ENCODE results near the gene SND1.

The SND1 gene

DNA sequence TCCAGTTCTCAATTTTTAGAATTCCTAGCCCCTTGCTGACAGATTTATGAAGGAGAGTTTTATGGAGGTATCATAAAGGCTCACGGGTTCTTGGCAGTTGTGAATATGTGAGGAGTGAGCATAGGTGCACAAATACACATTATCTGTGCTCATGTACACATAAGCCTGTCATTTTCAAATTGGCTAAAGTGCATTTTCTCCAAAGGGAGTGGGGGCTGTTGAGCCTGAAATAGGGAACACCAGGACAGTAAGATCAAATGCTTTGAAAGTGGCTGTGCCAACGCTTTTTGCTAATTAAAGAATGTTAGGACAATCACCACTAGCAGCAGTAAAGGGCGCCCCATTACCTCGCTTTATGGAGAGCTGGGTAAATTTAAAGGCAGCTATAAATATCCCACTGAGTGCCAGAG is 387.6 kb downstream of the SND1 start:
- TF ChIP-seq TCF12 (IDR thresholded peaks at IDR 0.05; ENCODE audit: low read depth), result no peak
- TF ChIP-seq, protein P1, sequence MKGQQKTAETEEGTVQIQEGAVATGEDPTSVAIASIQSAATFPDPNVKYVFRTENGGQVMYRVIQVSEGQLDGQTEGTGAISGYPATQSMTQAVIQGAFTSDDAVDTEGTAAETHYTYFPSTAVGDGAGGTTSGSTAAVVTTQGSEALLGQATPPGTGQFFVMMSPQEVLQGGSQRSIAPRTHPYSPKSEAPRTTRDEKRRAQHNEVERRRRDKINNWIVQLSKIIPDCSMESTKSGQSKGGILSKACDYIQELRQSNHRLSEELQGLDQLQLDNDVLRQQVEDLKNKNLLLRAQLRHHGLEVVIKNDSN (IDR thresholded peaks at IDR 0.05), result no peak
- no peak for TF ChIP-seq EGR1 (IDR thresholded peaks at IDR 0.05)
- TF ChIP-seq TEAD4 (IDR thresholded peaks at IDR 0.05), result no peak
- no peak for TF ChIP-seq YY1 (IDR thresholded peaks at IDR 0.05; ENCODE audit: low read depth)
- no peak for TF ChIP-seq RAD21 (IDR thresholded peaks at IDR 0.05; ENCODE audit: low read depth)
- no peak for TF ChIP-seq ZBTB7A (IDR thresholded peaks at IDR 0.05; ENCODE audit: low read depth)
- TF ChIP-seq CREB1 (IDR thresholded peaks at IDR 0.05; ENCODE audit: low read depth), result no peak
- TF ChIP-seq TAF1 (IDR thresholded peaks at IDR 0.05; ENCODE audit: low read depth), result no peak
- TF ChIP-seq FOXM1 (IDR thresholded peaks at IDR 0.05; ENCODE audit: borderline replicate concordance, low read depth), result no peak
- TF ChIP-seq CEBPB (IDR thresholded peaks at IDR 0.05), result no peak
- no peak for TF ChIP-seq EP300 (IDR thresholded peaks at IDR 0.05; ENCODE audit: borderline replicate concordance)
- TF ChIP-seq, protein P2, sequence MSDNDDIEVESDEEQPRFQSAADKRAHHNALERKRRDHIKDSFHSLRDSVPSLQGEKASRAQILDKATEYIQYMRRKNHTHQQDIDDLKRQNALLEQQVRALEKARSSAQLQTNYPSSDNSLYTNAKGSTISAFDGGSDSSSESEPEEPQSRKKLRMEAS (IDR thresholded peaks at IDR 0.05), result no peak
- TF ChIP-seq, protein P3, sequence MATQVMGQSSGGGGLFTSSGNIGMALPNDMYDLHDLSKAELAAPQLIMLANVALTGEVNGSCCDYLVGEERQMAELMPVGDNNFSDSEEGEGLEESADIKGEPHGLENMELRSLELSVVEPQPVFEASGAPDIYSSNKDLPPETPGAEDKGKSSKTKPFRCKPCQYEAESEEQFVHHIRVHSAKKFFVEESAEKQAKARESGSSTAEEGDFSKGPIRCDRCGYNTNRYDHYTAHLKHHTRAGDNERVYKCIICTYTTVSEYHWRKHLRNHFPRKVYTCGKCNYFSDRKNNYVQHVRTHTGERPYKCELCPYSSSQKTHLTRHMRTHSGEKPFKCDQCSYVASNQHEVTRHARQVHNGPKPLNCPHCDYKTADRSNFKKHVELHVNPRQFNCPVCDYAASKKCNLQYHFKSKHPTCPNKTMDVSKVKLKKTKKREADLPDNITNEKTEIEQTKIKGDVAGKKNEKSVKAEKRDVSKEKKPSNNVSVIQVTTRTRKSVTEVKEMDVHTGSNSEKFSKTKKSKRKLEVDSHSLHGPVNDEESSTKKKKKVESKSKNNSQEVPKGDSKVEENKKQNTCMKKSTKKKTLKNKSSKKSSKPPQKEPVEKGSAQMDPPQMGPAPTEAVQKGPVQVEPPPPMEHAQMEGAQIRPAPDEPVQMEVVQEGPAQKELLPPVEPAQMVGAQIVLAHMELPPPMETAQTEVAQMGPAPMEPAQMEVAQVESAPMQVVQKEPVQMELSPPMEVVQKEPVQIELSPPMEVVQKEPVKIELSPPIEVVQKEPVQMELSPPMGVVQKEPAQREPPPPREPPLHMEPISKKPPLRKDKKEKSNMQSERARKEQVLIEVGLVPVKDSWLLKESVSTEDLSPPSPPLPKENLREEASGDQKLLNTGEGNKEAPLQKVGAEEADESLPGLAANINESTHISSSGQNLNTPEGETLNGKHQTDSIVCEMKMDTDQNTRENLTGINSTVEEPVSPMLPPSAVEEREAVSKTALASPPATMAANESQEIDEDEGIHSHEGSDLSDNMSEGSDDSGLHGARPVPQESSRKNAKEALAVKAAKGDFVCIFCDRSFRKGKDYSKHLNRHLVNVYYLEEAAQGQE (IDR thresholded peaks at IDR 0.05; ENCODE audit: low read depth), result no peak
- TF ChIP-seq NFIC (IDR thresholded peaks at IDR 0.05), result no peak

DNA sequence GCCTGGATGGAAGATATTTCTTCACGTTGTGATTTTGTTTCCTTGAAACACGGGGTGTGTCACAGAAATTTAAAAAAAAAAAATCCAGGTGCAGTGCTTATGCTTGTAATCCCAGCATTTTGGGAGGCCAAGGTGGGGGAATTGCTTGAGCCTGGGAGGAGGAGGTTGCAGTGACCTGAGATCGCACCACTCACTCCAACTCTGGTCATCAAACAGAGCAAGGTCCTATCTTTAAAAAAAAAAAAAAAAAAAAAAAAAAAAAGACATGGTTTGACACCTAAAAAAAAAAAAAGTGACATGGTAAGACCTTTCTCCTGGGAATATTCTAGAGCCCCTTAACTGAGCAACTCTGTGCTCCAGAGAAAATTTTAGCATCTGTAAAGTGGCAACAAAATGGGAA is 388.2 kb downstream of the SND1 start:
- no peak for TF ChIP-seq NFIC (IDR thresholded peaks at IDR 0.05)
- no peak for TF ChIP-seq EGR1 (IDR thresholded peaks at IDR 0.05)
- no peak for TF ChIP-seq FOXM1 (IDR thresholded peaks at IDR 0.05; ENCODE audit: borderline replicate concordance, low read depth)
- TF ChIP-seq, protein P3 (IDR thresholded peaks at IDR 0.05; ENCODE audit: low read depth), result no peak
- TF ChIP-seq EP300 (IDR thresholded peaks at IDR 0.05; ENCODE audit: borderline replicate concordance), result no peak
- TF ChIP-seq CREB1 (IDR thresholded peaks at IDR 0.05; ENCODE audit: low read depth), result no peak
- TF ChIP-seq, protein P2 (IDR thresholded peaks at IDR 0.05), result no peak
- no peak for TF ChIP-seq TAF1 (IDR thresholded peaks at IDR 0.05; ENCODE audit: low read depth)

GRCh38 chr7:128041203-128041602 is 389.2 kb downstream of the SND1 start:
- no peak for TF ChIP-seq CEBPB (IDR thresholded peaks at IDR 0.05)
- TF ChIP-seq, protein P1 (IDR thresholded peaks at IDR 0.05), result no peak
- no peak for TF ChIP-seq EP300 (IDR thresholded peaks at IDR 0.05; ENCODE audit: borderline replicate concordance)
- no peak for TF ChIP-seq CREB1 (IDR thresholded peaks at IDR 0.05; ENCODE audit: low read depth)
- TF ChIP-seq TAF1 (IDR thresholded peaks at IDR 0.05; ENCODE audit: low read depth), result no peak
- TF ChIP-seq NFIC (IDR thresholded peaks at IDR 0.05), result peak; percentile 52
- no peak for TF ChIP-seq EGR1 (IDR thresholded peaks at IDR 0.05)

DNA sequence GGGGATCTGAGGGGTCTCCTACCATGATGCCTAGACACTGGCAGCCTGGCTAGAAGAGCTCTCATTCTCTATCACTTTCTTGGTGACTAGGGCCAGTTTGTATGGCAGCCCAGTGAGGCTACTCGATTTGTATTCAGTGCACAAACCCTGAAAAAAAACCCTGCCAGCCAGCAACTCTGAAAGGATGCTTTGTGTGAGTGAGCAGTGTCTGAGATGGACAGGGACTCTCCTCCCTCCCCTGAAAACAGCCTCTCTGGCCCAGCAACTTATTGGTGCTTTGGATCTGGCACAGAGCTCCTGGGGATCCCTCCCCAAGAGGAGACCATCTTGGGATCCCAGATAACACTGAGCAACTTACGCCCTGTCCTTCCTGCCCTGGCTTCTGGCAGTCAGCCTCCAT is 390.0 kb downstream of the SND1 start:
- no peak for TF ChIP-seq RAD21 (IDR thresholded peaks at IDR 0.05; ENCODE audit: low read depth)
- no peak for TF ChIP-seq TCF12 (IDR thresholded peaks at IDR 0.05; ENCODE audit: low read depth)
- no peak for TF ChIP-seq YY1 (IDR thresholded peaks at IDR 0.05; ENCODE audit: low read depth)
- TF ChIP-seq CREB1 (IDR thresholded peaks at IDR 0.05; ENCODE audit: low read depth), result no peak
- no peak for TF ChIP-seq EGR1 (IDR thresholded peaks at IDR 0.05)
- TF ChIP-seq, protein P2 (IDR thresholded peaks at IDR 0.05), result no peak
- TF ChIP-seq ZBTB7A (IDR thresholded peaks at IDR 0.05; ENCODE audit: low read depth), result no peak
- no peak for TF ChIP-seq EP300 (IDR thresholded peaks at IDR 0.05; ENCODE audit: borderline replicate concordance)
- TF ChIP-seq CEBPB (IDR thresholded peaks at IDR 0.05), result no peak
- TF ChIP-seq TEAD4 (IDR thresholded peaks at IDR 0.05), result no peak
- TF ChIP-seq, protein P3 (IDR thresholded peaks at IDR 0.05; ENCODE audit: low read depth), result no peak
- TF ChIP-seq FOXM1 (IDR thresholded peaks at IDR 0.05; ENCODE audit: borderline replicate concordance, low read depth), result no peak
- no peak for TF ChIP-seq NFIC (IDR thresholded peaks at IDR 0.05)
- TF ChIP-seq, protein P1 (IDR thresholded peaks at IDR 0.05), result no peak
- no peak for TF ChIP-seq TAF1 (IDR thresholded peaks at IDR 0.05; ENCODE audit: low read depth)

All from Ishikawa (cell line).